Measurements from ENCODE around the gene DNAL1. TPM values are rescaled to one million over a fixed set of nuclear protein-coding genes. Genes with fewer than 3 reads are reported as not detected.
A peak's percentile ranks its signal among the peaks of the same experiment; 100 is the strongest.

DNAL1 gene
- total RNA-seq, 1 donor from 2014 or later, result 7.7 TPM

GRCh38 chr14:73712071-73712506 lies 67.3 kb downstream of the DNAL1 start:
- peak overlapping the region; percentile 95 for H3K4me3 Mint-ChIP-seq
- H3K9me3 Mint-ChIP-seq, result no peaks in the 10 kb centered on the region
- H3K27ac Mint-ChIP-seq, result peak overlapping the region; percentile 92
- DNase-seq (no peak), ATAC-seq (ENCODE audit: low read depth) (no peak)
- H3K36me3 Mint-ChIP-seq (ENCODE audit: low read depth), result peaks cover 26% of the 10 kb centered on the region
- no peaks in the 10 kb centered on the region for H3K27me3 Mint-ChIP-seq
- CTCF ChIA-PET, result interaction anchor here (1.1 to 2.9 kb wide), 2 partner anchors 16 to 114 kb away, joined by 4 to 9 read pairs; no protein-coding TSS in a partner anchor
- POLR2A ChIA-PET, result interaction anchor here (0.8 to 2.0 kb wide), 2 partner anchors 8 to 16 kb away, joined by 5 to 9 read pairs; no protein-coding TSS in a partner anchor
- H3K4me1 Mint-ChIP-seq, result peaks cover 25% of the 10 kb centered on the region
- TF ChIP-seq CTCF (IDR thresholded peaks at IDR 0.05), result no peak
- intact Hi-C loops (cut with micrococcal nuclease), result loop anchor here (2.0 to 5.0 kb wide), 4 partner anchors 15 to 305 kb away; partner anchors contain the start of genes BBOF1, DNAL1, ENTPD5 and RIOX1

- no peak for ATAC-seq (ENCODE audit: low read depth)
- H3K9me3 Mint-ChIP-seq, result no peaks in the 10 kb centered on the region
- H3K36me3 Mint-ChIP-seq (ENCODE audit: low read depth), result peaks cover 32% of the 10 kb centered on the region
- H3K27ac Mint-ChIP-seq, result peak overlapping the region; percentile 92
- POLR2A ChIA-PET, result interaction anchor here (0.8 to 2.2 kb wide), 6 partner anchors 8 to 100 kb away, joined by 3 to 10 read pairs (median 4); partner anchors contain the start of gene ACOT6
- H3K27me3 Mint-ChIP-seq, result no peaks in the 10 kb centered on the region
- H3K4me1 Mint-ChIP-seq, result peaks cover 25% of the 10 kb centered on the region
- CTCF ChIA-PET, result interaction anchor here (1.0 to 2.9 kb wide), 3 partner anchors 16 to 204 kb away, joined by 3 to 9 read pairs (median 4); no protein-coding TSS in a partner anchor
- intact Hi-C loops (cut with micrococcal nuclease), result loop anchor here (2.0 to 5.0 kb wide), 4 partner anchors 16 to 305 kb away; partner anchors contain the start of genes BBOF1, DNAL1, ENTPD5 and RIOX1
- TF ChIP-seq CTCF (IDR thresholded peaks at IDR 0.05), result no peak
- no peak for DNase-seq
- peak overlapping the region; percentile 95 for H3K4me3 Mint-ChIP-seq
These were observed 67.9 kb downstream of the DNAL1 start for GRCh38 chr14:73712540-73713180.

- POLR2A ChIA-PET, result interaction anchor here (1.3 to 2.2 kb wide), 7 partner anchors 13 to 101 kb away, joined by 3 to 10 read pairs (median 3); partner anchors contain the start of gene ACOT6
- CTCF ChIA-PET, result interaction anchor here (1.0 to 2.9 kb wide), 2 partner anchors 15 to 205 kb away, joined by 3 to 9 read pairs; no protein-coding TSS in a partner anchor
- Mint-ChIP-seq H3K27me3 (no peaks in the 10 kb centered on the region), H3K9me3 (no peaks in the 10 kb centered on the region), H3K4me3 (peak overlapping the region; percentile 95), H3K4me1 (peaks cover 25% of the 10 kb centered on the region), H3K27ac (peak overlapping the region; percentile 92), H3K36me3 (ENCODE audit: low read depth) (peaks cover 38% of the 10 kb centered on the region)
- intact Hi-C loops (cut with micrococcal nuclease), result loop anchor here (2.0 to 5.0 kb wide), 4 partner anchors 17 to 304 kb away; partner anchors contain the start of genes BBOF1, DNAL1, ENTPD5 and RIOX1
- DNase-seq, result no peak
- no peak for ATAC-seq (ENCODE audit: low read depth)
- TF ChIP-seq CTCF (IDR thresholded peaks at IDR 0.05), result no peak
These were observed 68.5 kb downstream of the DNAL1 start for GRCh38 chr14:73713206-73713802.

- H3K4me1 Mint-ChIP-seq, result peaks cover 25% of the 10 kb centered on the region
- DNase-seq (peak; percentile 86), ATAC-seq (ENCODE audit: low read depth) (peak; percentile 80)
- TF ChIP-seq CTCF (IDR thresholded peaks at IDR 0.05), result no peak
- peaks cover 41% of the 10 kb centered on the region for H3K36me3 Mint-ChIP-seq (ENCODE audit: low read depth)
- intact Hi-C loops (cut with micrococcal nuclease), result loop anchor here (1.0 to 5.0 kb wide), 6 partner anchors 17 to 303 kb away; partner anchors contain the start of genes BBOF1, DNAL1, ENTPD5 and RIOX1
- ChIA-PET CTCF (interaction anchor here (1.0 to 2.9 kb wide), 2 partner anchors 14 to 206 kb away, joined by 3 to 9 read pairs; no protein-coding TSS in a partner anchor), POLR2A (interaction anchor here (0.5 to 2.2 kb wide), 11 partner anchors 13 to 101 kb away, joined by 3 to 10 read pairs (median 3); partner anchors contain the start of genes ACOT6 and DNAL1)
- no peaks in the 10 kb centered on the region for H3K27me3 Mint-ChIP-seq
- H3K4me3 Mint-ChIP-seq, result peak within 1 kb of the TSS; percentile 95
- no peaks in the 10 kb centered on the region for H3K9me3 Mint-ChIP-seq
- peak within 1 kb of the TSS; percentile 92 for H3K27ac Mint-ChIP-seq
These were observed 69.2 kb downstream of the DNAL1 start, which contains the start of gene PNMA1 for GRCh38 chr14:73713803-73714655. Gene PNMA1, minus strand, starts transcription at chr14:73714384. Its CDS starts 745 bp downstream, at chr14:73713639.

Measured in activated B cell treated with CpG ODN at 0.5 μM for 24 hours (primary cell).